Measurements from ENCODE around the gene INS.

DNA sequence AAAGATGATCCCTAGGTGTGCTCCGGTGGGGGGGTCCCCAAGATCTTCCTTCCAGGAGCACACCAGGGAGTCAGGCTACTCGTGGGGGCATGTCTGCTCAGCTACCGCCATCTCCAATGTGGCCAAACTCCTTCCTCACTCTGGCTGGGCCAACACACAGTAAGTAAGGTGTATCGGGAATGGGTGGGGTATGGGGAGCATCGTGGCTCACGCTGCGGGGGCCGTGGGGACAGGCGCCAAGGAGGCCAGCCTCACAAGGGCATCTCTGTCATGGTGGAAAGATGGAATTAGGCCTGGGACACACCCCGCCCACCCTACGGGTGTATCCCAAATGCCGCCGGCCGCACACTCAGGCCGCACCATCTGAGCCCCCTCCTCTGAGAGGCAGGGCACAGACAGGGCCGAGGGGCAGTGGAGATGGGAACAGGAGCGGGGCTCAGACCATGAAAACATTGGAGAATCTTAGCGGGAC lies 30.1 kb downstream of the INS start:
- TF ChIP-seq, protein P1, sequence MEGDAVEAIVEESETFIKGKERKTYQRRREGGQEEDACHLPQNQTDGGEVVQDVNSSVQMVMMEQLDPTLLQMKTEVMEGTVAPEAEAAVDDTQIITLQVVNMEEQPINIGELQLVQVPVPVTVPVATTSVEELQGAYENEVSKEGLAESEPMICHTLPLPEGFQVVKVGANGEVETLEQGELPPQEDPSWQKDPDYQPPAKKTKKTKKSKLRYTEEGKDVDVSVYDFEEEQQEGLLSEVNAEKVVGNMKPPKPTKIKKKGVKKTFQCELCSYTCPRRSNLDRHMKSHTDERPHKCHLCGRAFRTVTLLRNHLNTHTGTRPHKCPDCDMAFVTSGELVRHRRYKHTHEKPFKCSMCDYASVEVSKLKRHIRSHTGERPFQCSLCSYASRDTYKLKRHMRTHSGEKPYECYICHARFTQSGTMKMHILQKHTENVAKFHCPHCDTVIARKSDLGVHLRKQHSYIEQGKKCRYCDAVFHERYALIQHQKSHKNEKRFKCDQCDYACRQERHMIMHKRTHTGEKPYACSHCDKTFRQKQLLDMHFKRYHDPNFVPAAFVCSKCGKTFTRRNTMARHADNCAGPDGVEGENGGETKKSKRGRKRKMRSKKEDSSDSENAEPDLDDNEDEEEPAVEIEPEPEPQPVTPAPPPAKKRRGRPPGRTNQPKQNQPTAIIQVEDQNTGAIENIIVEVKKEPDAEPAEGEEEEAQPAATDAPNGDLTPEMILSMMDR (IDR thresholded peaks at IDR 0.05): no peak
- no peak for TF ChIP-seq POLR2A (IDR thresholded peaks at IDR 0.05)
